Mucosa of descending colon (tissue), 3 donors: ENCODE results near the gene SYNGR3. TPM values are rescaled to one million over a fixed set of nuclear protein-coding genes. Genes with fewer than 3 reads are reported as not detected.
A peak's percentile ranks its signal among the peaks of the same experiment; 100 is the strongest.

Experiments
- ATAC-seq: fragments of 200-7000 bp; cut with Tn5 transposase; one replicate; pipeline ENCODE4 v1.9.1; 2020; ENCODE audit warnings: mild to moderate bottlenecking, moderate library complexity
- DNase-seq, 3 donors: peaks; one replicate each; pipeline ENCODE4 v3.0.0-alpha.2; 2020
- H3K36me3 ChIP-seq: fragments of 200-600 bp; one replicate; pipeline ENCODE4 v1.8.0; 2021; ENCODE audit warnings: low read depth, mild to moderate bottlenecking
- H3K4me1 ChIP-seq: fragments of 200-600 bp; one replicate; pipeline ENCODE4 v1.8.0; 2021; ENCODE audit warnings: low read depth, mild to moderate bottlenecking
- H3K4me3 ChIP-seq: fragments of 200-600 bp; one replicate; pipeline ENCODE4 v1.8.0; 2021; ENCODE audit warnings: mild to moderate bottlenecking
- H3K9me3 ChIP-seq: fragments of 200-600 bp; one replicate; pipeline ENCODE4 v1.8.0; 2021; ENCODE audit warnings: mild to moderate bottlenecking
- CTCF ChIP-seq: fragments of 200-600 bp; IDR thresholded peaks from one replicate; pipeline ENCODE4 v1.8.0; 2022; ENCODE audit warnings: antibody characterized with exemption, mild to moderate bottlenecking
- intact Hi-C, 2 donors: fragments of 100-400 bp; cut with DNase I in 1 of 2; cut with micrococcal nuclease in 1 of 2; formaldehyde crosslinking; loops; one replicate each; pipeline versions ENCODE4 v1.11.0 to v1.11.1; 2022; cut with DNase I, micrococcal nuclease
- total RNA-seq, 3 donors: library from RNA; stranded (reverse); fragmentation: NEBNext Ultra II Directional in 2 of 3; extraction: Animal tissue kit (Norgen Biotek cat#: 25700) in 2 of 3; gene quantifications; one replicate each; pipeline versions ENCODE4 v1.2.1 to v1.2.4, GENCODE V29; 2021 to 2023
- donor health status: DM: no; HTN: no; CAD: no; lungs with moderate emphysema.
- donor health status: DM: no; HTN: no; CAD: no.
- donor health status: DM: no; HTN: yes; CAD: no.

Gene SYNGR3
- total RNA-seq, 3 donors from 2014 or later = 1.3 to 7.9 (median 1.5) TPM

GRCh38 chr16:2001035-2001434 lies 11.3 kb downstream of the SYNGR3 start:
- intact Hi-C loops = no loop called here
- Histone ChIP-seq H3K36me3 (peaks cover 17% of the 10 kb centered on the region), H3K4me3 (no peak overlapping the region), H3K4me1 (peaks cover 19% of the 10 kb centered on the region), H3K9me3 (no peaks in the 10 kb centered on the region)
- TF ChIP-seq CTCF = no peak
- ATAC-seq (no peak), DNase-seq (no peak)

GRCh38 chr16:2001456-2002355 lies 11.9 kb downstream of the SYNGR3 start:
- Histone ChIP-seq H3K9me3 (no peaks in the 10 kb centered on the region), H3K4me3 (no peak overlapping the region), H3K36me3 (peaks cover 17% of the 10 kb centered on the region), H3K4me1 (peaks cover 18% of the 10 kb centered on the region)
- intact Hi-C loops = no loop called here
- DNase-seq (no peak), ATAC-seq (no peak)
- TF ChIP-seq CTCF = no peak

- Histone ChIP-seq H3K4me3 (no peak overlapping the region), H3K9me3 (no peaks in the 10 kb centered on the region), H3K36me3 (peaks cover 17% of the 10 kb centered on the region), H3K4me1 (peaks cover 21% of the 10 kb centered on the region)
- no peak for ATAC-seq
- intact Hi-C loops = no loop called here
- DNase-seq = peak in 2 of 3 donors; percentile 34 to 54
- TF ChIP-seq CTCF = no peak
Measured at GRCh38 chr16:2002406-2003230, 12.8 kb downstream of the SYNGR3 start.

GRCh38 chr16:2003231-2003826 lies 13.6 kb downstream of the SYNGR3 start:
- DNase-seq (peak in 1 of 3 donors; percentile 48), ATAC-seq (no peak)
- H3K4me1 ChIP-seq = peaks cover 29% of the 10 kb centered on the region
- H3K4me3 ChIP-seq = no peak overlapping the region
- intact Hi-C loops = no loop called here
- no peak for TF ChIP-seq CTCF
- peaks cover 17% of the 10 kb centered on the region for H3K36me3 ChIP-seq
- no peaks in the 10 kb centered on the region for H3K9me3 ChIP-seq

GRCh38 chr16:2003827-2004641 lies 14.3 kb downstream of the SYNGR3 start:
- no peaks in the 10 kb centered on the region for H3K9me3 ChIP-seq
- H3K36me3 ChIP-seq = peaks cover 17% of the 10 kb centered on the region
- intact Hi-C loops = no loop called here
- no peak overlapping the region for H3K4me3 ChIP-seq
- ATAC-seq = peak; percentile 90
- H3K4me1 ChIP-seq = peaks cover 34% of the 10 kb centered on the region
- peak; percentile 96 for TF ChIP-seq CTCF
- peak; percentile 94 to 97 (median 96) for DNase-seq
